Keratinocyte (primary cell): Measurements from ENCODE around the gene AMBRA1. TPM values are rescaled to one million over a fixed set of nuclear protein-coding genes. Genes with fewer than 3 reads are reported as not detected.

Experiments used
- DNase-seq: peaks from one replicate; pipeline ENCODE4 v3.0.0-alpha.2; 2011; ENCODE audit warnings: low read depth, missing footprints, low spot score
- FAIRE-seq: peaks from 2 replicates; lab custom pipeline; 2011; peaks lifted over from hg19 to GRCh38; lab: Jason Lieb, UNC
- H2AFZ ChIP-seq: 2 replicates; pipeline ENCODE4 v1.6.0; 2012; ENCODE audit warnings: low read length, control low read depth, inconsistent platforms; ENCODE audit not compliant: control insufficient read depth
- H3K27ac ChIP-seq: 2 replicates; pipeline ENCODE4 v1.5.1; 2011; ENCODE audit warnings: low read length; ENCODE audit not compliant: control insufficient read depth, insufficient read depth
- H3K27me3 ChIP-seq: 3 replicates; pipeline ENCODE4 v1.6.0; 2011; ENCODE audit warnings: low read length; ENCODE audit not compliant: control insufficient read depth, insufficient read depth; ENCODE audit errors: extremely low read depth
- H3K36me3 ChIP-seq, 2 experiments: 2 replicates in 1 of 2; 3 replicates in 1 of 2; pipeline ENCODE4 v1.5.1; 2011; ENCODE audit warnings: low read length in 2 of 2, mild to moderate bottlenecking in 1 of 2; ENCODE audit not compliant: control insufficient read depth in 2 of 2, insufficient read depth in 2 of 2; ENCODE audit errors: extremely low read depth in 1 of 2
- H3K4me1 ChIP-seq: 3 replicates; pipeline ENCODE4 v1.5.1; 2011; ENCODE audit warnings: low read length; ENCODE audit not compliant: control insufficient read depth, insufficient read depth; ENCODE audit errors: extremely low read depth
- H3K4me2 ChIP-seq: 3 replicates; pipeline ENCODE4 v1.6.0; 2011; ENCODE audit warnings: low read depth, low read length; ENCODE audit not compliant: control insufficient read depth, insufficient read depth; ENCODE audit errors: extremely low read depth
- H3K4me3 ChIP-seq, 3 experiments: fragments of 200-600 bp in 1 of 3; sonication (generic) in 1 of 3; 2 replicates in 2 of 3; 3 replicates in 1 of 3; pipeline ENCODE4 v1.5.1; 2011 to 2016; ENCODE audit warnings: low read length in 3 of 3, mild to moderate bottlenecking in 3 of 3, control low read depth in 2 of 3, inconsistent platforms in 1 of 3, low read depth in 1 of 3, mixed read lengths in 1 of 3, mixed run types in 1 of 3, moderate library complexity in 1 of 3; ENCODE audit not compliant: control insufficient read depth in 2 of 3, insufficient read depth in 2 of 3; ENCODE audit errors: extremely low read depth in 1 of 3
- H3K79me2 ChIP-seq: 2 replicates; pipeline ENCODE4 v1.6.0; 2012; ENCODE audit warnings: low read length; ENCODE audit not compliant: control insufficient read depth, insufficient read depth
- H3K9ac ChIP-seq: 3 replicates; pipeline ENCODE4 v1.6.0; 2011; ENCODE audit warnings: low read length; ENCODE audit not compliant: control insufficient read depth, insufficient read depth; ENCODE audit errors: extremely low read depth
- H3K9me1 ChIP-seq: 3 replicates; pipeline ENCODE4 v1.6.0; 2011; ENCODE audit warnings: low read length; ENCODE audit not compliant: control insufficient read depth, insufficient read depth; ENCODE audit errors: extremely low read depth
- H3K9me3 ChIP-seq: 2 replicates; pipeline ENCODE4 v1.5.1; 2012; ENCODE audit warnings: low read depth, low read length; ENCODE audit not compliant: control insufficient read depth
- H4K20me1 ChIP-seq: 3 replicates; pipeline ENCODE4 v1.6.0; 2011; ENCODE audit warnings: low read length; ENCODE audit not compliant: control insufficient read depth, insufficient read depth; ENCODE audit errors: extremely low read depth
- CTCF ChIP-seq, 3 experiments: IDR thresholded peaks in 1 of 3; conservative IDR thresholded peaks in 1 of 3; optimal IDR thresholded peaks in 1 of 3; 2 replicates in 2 of 3; 3 replicates in 1 of 3; pipeline versions ENCODE3 to v1.5.1; 2011; ENCODE audit warnings: low read length in 3 of 3, mild to moderate bottlenecking in 3 of 3, moderate library complexity in 2 of 3, control low read depth in 1 of 3, inconsistent platforms in 1 of 3; ENCODE audit not compliant: insufficient read depth in 2 of 3; ENCODE audit errors: extremely low read depth in 1 of 3
- EZH2 ChIP-seq: IDR thresholded peaks from one replicate; pipeline ENCODE4 v1.6.1; 2012; ENCODE audit warnings: inconsistent platforms, mild to moderate bottlenecking, low read length, moderate library complexity
- dilution Hi-C: fragments of 300-500 bp; cut with MboI; formaldehyde crosslinking; loops from one replicate; pipeline ENCODE4 v1.7.0; 2020; ENCODE audit warnings: low sequenced_read_pairs; ENCODE audit not compliant: extremely low pct_ligation_motif_present
- polyA plus RNA-seq, 5 experiments: library from polyadenylated mRNA; depleted of rRNA in 3 of 5; stranded (reverse) in 3 of 5; stranded (forward) in 1 of 5; unstranded in 1 of 5; fragments of >200 nt; gene quantifications; 1 replicate in 1 of 5; 2 replicates in 3 of 5; 3 replicates in 1 of 5; pipeline versions ENCODE4 v1.2.1 to v1.2.3, GENCODE V29; 2011 to 2012; ENCODE audit warnings: missing spikeins in 2 of 5, low read depth in 1 of 5, low replicate concordance in 1 of 5

AMBRA1 gene
- polyA plus RNA-seq, 1 donor (not counting 4 experiments of a cell fraction or from before 2014, with no cell fraction given) = 10.5 TPM

GRCh38 chr11:46361283-46362155, 232.3 kb downstream of the AMBRA1 start:
- H3K4me2 ChIP-seq = no peak overlapping the region
- no peaks in the 10 kb centered on the region for H3K27me3 ChIP-seq
- H3K4me3 ChIP-seq = no peak overlapping the region
- TF ChIP-seq EZH2 = no peak
- no peak for TF ChIP-seq CTCF (optimal IDR thresholded peaks at IDR 0.05 in 1 of 3, IDR thresholded peaks at IDR 0.05 in 1 of 3, conservative IDR thresholded peaks at IDR 0.05 in 1 of 3; ENCODE audit: extremely low read depth in 1 of 3, insufficient read depth in 2 of 3, low read length in 3 of 3)
- dilution Hi-C loops = no loop called here
- peaks cover 17% of the 10 kb centered on the region for H3K4me1 ChIP-seq
- FAIRE-seq (no peak), DNase-seq (no peak)
- no peak overlapping the region for H3K9ac ChIP-seq
- H3K79me2 ChIP-seq = peaks cover 75% of the 10 kb centered on the region
- no peaks in the 10 kb centered on the region for H3K9me3 ChIP-seq
- no peak overlapping the region for H3K27ac ChIP-seq
- peaks cover 4% of the 10 kb centered on the region for H3K9me1 ChIP-seq
- no peak overlapping the region for H2AFZ ChIP-seq
- H4K20me1 ChIP-seq = peaks cover 14% of the 10 kb centered on the region
- H3K36me3 ChIP-seq = peaks cover 9 to 15% of the 10 kb centered on the region in 2 experiments

- dilution Hi-C loops = no loop called here
- Histone ChIP-seq H4K20me1 (peaks cover 17% of the 10 kb centered on the region), H3K4me3 (no peak overlapping the region), H3K9me1 (peaks cover 5% of the 10 kb centered on the region), H3K4me2 (no peak overlapping the region), H3K4me1 (peaks cover 21% of the 10 kb centered on the region), H3K9ac (no peak overlapping the region), H3K27ac (no peak overlapping the region), H3K36me3 (peaks cover 11 to 19% of the 10 kb centered on the region in 2 experiments), H3K9me3 (no peaks in the 10 kb centered on the region), H2AFZ (no peak overlapping the region), H3K79me2 (peaks cover 80% of the 10 kb centered on the region), H3K27me3 (no peaks in the 10 kb centered on the region)
- no peak for FAIRE-seq
- no peak for DNase-seq
- TF ChIP-seq EZH2 (no peak), CTCF (optimal IDR thresholded peaks at IDR 0.05 in 1 of 3, IDR thresholded peaks at IDR 0.05 in 1 of 3, conservative IDR thresholded peaks at IDR 0.05 in 1 of 3; ENCODE audit: extremely low read depth in 1 of 3, insufficient read depth in 2 of 3, low read length in 3 of 3) (no peak)
These were observed 232.9 kb downstream of the AMBRA1 start for GRCh38 chr11:46360878-46361277.
